Fibroblast of skin of right biceps (primary cell): ENCODE results near the gene EHMT1.

ENCODE experiments used
- DNase-seq: peaks from one replicate; pipeline ENCODE4 v3.0.0-alpha.2; 2013

The EHMT1 gene

DNA sequence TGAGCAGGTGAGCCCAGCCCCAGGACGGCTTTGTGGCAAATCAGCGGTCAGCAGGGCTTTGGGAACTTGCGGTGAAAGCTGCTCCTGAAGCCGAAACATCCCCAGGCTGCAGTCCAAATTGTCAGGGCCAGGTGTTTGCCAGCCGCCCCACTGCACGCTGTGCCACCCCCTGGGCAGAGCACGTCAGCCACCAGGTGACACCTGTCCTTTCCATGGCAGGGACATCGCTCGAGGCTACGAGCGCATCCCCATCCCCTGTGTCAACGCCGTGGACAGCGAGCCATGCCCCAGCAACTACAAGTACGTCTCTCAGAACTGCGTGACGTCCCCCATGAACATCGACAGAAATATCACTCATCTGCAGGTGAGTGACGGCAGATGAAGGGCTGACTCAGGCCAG lies 194.4 kb downstream of the EHMT1 start:
- DNase-seq, result no peak

- no peak for DNase-seq
These were observed 195.0 kb downstream of the EHMT1 start for GRCh38 chr9:137813651-137814415.

DNA sequence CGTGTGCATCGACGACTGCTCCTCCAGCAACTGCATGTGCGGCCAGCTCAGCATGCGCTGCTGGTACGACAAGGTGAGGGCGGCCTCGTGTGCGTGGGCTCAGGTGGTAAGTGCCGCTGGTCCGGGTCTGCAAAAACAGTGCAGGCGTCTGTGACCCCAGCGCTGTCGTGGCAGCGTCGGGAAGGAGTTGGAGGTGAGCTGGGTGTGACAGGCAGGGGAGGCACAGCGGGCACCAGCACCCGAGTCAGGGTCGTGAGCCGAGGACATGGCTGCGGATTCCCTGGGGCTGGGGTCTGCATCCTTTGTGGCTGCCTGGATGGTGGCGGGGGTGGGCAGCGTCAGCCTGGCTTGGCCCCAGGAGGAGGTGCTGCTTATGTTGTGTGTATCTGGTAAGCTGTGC lies 195.6 kb downstream of the EHMT1 start:
- no peak for DNase-seq

- no peak for DNase-seq
These were observed 196.0 kb downstream of the EHMT1 start for GRCh38 chr9:137814841-137815240.

- DNase-seq, result no peak
These were observed 196.8 kb downstream of the EHMT1 start for GRCh38 chr9:137815256-137816255.

DNA sequence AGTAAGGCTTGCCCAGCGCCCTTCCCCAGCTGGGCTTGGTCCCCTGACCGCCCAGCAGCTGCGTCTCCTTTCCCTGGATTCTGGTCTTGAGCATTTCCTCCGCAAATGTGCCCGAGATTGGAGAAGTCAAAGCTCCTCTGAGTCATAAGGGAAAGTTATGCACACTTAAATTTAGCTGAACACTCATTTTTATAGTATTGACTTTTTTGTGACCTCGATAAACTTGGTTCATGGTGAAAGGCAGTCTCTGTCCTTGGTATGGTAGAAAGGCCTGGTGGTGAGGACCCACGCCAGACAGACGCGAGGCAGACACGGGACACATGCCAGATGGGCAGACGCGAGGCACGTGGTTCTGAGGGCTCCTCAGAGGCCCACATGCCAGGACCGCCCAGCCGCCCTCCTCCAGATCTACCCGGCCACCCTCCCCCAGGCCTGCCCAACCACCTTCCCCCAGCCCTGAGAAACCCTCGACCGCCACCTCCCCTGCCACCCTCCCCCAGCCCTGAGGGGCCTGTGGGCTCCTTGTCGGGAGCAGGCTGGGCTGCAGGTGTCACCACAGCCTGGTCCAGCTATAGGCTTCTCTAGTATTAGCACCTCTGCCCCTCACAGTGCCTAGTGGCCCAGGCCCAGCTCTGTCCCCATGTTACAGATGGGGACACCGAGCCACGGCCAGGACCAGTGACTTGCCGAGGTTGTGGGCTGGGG lies 197.9 kb downstream of the EHMT1 start:
- DNase-seq, result no peak

DNA sequence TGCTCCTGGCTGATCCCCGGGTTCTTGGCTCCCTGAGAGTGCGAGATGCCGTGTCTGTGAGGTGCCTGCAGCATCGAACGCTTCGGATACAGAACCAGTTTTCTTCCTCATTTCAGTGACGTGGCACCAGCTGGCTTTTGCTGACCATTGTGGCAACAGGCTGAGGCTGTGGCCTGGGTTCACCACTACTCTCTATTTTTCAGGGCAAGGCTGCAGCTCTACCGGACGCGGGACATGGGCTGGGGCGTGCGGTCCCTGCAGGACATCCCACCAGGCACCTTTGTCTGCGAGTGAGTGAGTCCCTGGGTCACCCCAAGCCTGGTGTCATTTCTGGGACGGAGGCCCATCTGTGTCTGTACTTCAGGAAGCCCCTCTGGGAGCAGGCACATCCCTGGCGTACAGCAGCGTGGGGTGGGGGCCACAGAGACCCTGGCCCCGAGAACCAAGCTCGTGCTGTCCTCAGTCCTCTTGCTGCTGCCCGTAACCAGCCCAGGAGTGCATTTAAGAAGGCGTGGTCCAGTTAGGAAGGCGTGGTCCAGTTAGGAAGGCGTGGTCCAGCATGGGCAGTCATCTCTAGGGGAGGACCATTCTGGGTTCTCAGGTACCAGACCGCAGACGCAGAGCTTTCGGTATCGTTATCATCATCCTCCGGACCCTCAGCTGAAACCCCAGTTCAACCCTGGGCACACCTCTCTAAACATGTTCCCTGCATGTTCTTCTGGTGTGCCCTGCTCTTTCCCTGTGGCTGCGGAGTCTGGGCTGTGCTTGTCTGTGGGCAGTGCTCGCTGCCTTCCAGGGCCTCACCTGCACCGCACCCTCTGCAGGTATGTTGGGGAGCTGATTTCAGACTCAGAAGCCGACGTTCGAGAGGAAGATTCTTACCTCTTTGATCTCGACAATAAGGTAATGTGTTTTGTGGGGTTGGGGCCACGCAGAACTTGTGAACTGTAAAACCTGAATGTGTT lies 198.7 kb downstream of the EHMT1 start:
- no peak for DNase-seq

- DNase-seq, result no peak
These were observed 199.5 kb downstream of the EHMT1 start for GRCh38 chr9:137818286-137818685.

DNA sequence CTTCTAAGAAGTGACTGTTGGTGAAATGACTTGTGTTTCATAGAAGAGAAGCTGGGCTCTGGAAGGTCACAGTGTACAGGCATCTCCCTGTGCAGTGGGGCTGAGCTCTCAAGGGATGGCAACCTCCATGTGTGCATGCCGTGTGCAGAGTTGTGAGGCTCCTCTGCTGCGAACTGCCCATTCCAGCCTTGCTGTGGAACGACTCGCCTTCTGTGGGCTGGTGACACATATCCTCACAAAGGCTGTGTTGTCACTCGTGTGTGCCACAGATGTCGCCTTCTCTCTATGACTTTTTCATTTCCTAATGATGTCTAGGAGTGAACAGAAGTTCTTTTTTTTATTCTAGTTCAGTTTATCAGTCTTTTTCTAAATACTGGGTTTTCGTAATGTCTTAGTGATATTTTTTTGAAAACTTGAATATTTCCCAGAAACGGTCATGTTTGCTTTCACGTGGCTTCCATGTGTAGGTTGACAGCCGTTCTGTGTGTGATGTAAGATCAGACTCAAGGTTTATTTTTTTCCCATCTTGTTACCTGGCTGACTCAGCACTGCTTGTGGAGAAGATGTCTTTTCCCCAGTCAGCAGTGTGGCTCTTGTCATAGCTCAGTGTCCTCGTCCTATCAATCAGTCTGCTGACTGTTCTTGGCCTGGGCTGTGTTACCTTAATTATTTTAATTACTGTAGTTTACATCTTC lies 201.5 kb downstream of the EHMT1 start:
- no peak for DNase-seq

- no peak for DNase-seq
These were observed 205.4 kb downstream of the EHMT1 start for GRCh38 chr9:137823986-137824771.

GRCh38 chr9:137825324-137825989 lies 206.7 kb downstream of the EHMT1 start:
- no peak for DNase-seq

DNA sequence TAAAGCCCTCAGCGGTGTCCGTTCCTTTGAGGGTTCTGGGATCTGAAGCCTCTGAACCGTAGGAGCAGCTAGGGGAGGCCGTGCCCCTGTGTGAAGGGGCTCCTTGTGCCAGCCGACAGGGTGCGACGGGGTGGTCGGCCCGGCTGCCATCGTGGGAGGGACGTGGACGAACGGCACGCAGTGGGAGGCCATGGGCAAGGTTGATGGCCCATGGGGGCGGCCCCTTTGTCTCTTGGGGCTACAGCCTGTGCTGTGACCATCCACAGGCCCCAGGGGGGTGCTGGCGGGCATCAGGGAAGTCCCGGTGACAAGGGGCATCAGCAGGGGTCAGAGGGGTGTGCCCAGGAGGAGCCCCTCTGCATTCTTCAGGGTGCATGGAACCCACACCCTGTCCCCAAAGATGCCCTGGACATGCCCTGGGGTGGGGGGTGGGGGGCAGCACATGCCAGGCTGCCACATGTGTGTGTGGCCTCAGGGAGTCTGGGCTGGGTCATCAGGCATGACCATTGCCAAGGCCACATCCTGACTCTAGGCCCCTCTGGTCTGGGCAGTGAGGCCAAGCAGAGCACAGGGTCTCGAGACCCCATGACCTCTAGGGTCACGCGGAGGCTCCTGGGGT lies 209.2 kb downstream of the EHMT1 start:
- DNase-seq, result no peak

DNA sequence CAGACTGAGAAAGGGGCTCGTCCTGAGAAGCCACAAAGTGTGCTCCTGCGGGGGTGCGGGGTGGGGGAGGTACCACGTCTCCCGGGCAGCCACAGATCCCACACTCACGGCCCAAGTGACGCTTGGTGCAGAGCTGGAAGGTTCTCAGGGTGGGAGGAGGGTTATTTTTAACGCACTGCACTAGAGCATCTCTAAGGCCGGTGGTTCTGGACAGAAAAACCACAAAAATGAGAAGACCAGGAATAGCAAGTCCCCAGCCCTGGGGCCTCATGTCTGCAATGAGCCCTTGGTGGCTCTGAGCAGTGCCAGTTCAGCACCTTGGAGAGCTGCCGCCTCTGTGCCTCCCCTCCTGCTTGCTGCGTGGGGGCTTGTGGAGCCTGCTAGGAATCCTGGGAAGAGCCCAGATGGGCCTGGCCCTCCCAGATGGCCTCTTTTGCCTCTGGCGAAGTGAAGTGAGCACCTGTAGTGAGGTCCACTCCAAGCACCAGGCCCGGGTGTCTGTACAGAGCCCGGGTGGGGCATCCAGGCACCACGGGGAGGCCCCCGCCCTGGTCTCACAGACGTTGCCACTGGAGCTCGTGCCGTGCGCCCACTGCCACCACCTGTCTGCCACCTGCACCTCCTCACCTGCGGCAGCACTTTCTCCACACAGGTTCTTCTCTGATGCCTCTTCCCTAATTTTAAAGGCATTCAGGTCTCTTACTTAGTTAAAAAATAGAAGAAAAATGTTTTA lies 209.9 kb downstream of the EHMT1 start:
- DNase-seq, result peak; percentile 27

GRCh38 chr9:137829260-137829996 lies 210.6 kb downstream of the EHMT1 start:
- DNase-seq, result no peak

- no peak for DNase-seq
These were observed 213.4 kb downstream of the EHMT1 start for GRCh38 chr9:137832191-137832700.

GRCh38 chr9:137832830-137833590 lies 214.2 kb downstream of the EHMT1 start:
- no peak for DNase-seq
